H1 (cell line): ENCODE measurements around the gene HOXC13. TPM values are rescaled to one million over a fixed set of nuclear protein-coding genes. Genes with fewer than 3 reads are reported as not detected.

Experiments used
- BACH1 ChIP-seq: IDR thresholded peaks from 2 replicates; pipeline ENCODE4 v1.6.1; 2012; ENCODE audit warnings: low read length, improper control_type of control experiment
- CBX5 ChIP-seq: fragments of 300-800, 300-1000 bp; sonication (generic); IDR thresholded peaks from 2 replicates; pipeline ENCODE4 v1.7.1; 2016; ENCODE audit warnings: antibody characterized with exemption, low read length, low read depth
- CREB1 ChIP-seq: IDR thresholded peaks from 2 replicates; pipeline ENCODE4 v1.6.1; 2012; ENCODE audit warnings: inconsistent platforms
- GABPA ChIP-seq: IDR thresholded peaks from 2 replicates; pipeline ENCODE4 v1.6.1; 2011; ENCODE audit warnings: mild to moderate bottlenecking, low read length, moderate library complexity, borderline replicate concordance; ENCODE audit not compliant: insufficient read depth
- GTF2F1 ChIP-seq: IDR thresholded peaks from 2 replicates; pipeline ENCODE4 v1.6.1; 2012; ENCODE audit warnings: low read depth, low read length, improper control_type of control experiment, borderline replicate concordance
- HDAC6 ChIP-seq: IDR thresholded peaks from one replicate; pipeline ENCODE4 v1.7.1; 2012; ENCODE audit warnings: low read depth, mild to moderate bottlenecking, inconsistent platforms, low read length, moderate library complexity
- JUN ChIP-seq: IDR thresholded peaks from 2 replicates; pipeline ENCODE4 v1.6.1; 2011; ENCODE audit warnings: low read depth, mild to moderate bottlenecking, improper control_type of control experiment, low read length
- KDM1A ChIP-seq: fragments of 200-600, 300-600 bp; sonication (generic); IDR thresholded peaks from 2 replicates; pipeline ENCODE4 v1.7.1; 2016; ENCODE audit warnings: mild to moderate bottlenecking, low read length, borderline replicate concordance
- KDM5A ChIP-seq: fragments of 200-600 bp; IDR thresholded peaks from 2 replicates; pipeline ENCODE4 v1.7.1; 2012; ENCODE audit warnings: mild to moderate bottlenecking, low read length, inconsistent platforms, mixed read lengths
- NRF1 ChIP-seq: IDR thresholded peaks from 2 replicates; pipeline ENCODE4 v1.6.1; 2011; ENCODE audit warnings: mild to moderate bottlenecking, low read depth, low read length, improper control_type of control experiment
- SP1 ChIP-seq: IDR thresholded peaks from 2 replicates; pipeline ENCODE4 v1.6.1; 2011; ENCODE audit warnings: low read depth, low read length
- SRF ChIP-seq: IDR thresholded peaks from 2 replicates; pipeline ENCODE4 v1.6.1; 2011; ENCODE audit warnings: mild to moderate bottlenecking, low read depth, low read length, moderate library complexity
- TBP ChIP-seq: IDR thresholded peaks from 2 replicates; pipeline ENCODE4 v1.6.1; 2011; ENCODE audit warnings: low read depth, low read length, improper control_type of control experiment
- polyA plus RNA-seq, 7 experiments: library from polyadenylated mRNA; depleted of rRNA in 3 of 7; stranded (reverse) in 5 of 7; unstranded in 2 of 7; fragments of >200 nt in 5 of 7; fragments of 200-250 nt in 2 of 7; gene quantifications; 1 replicate in 5 of 7; 2 replicates in 1 of 7; 4 replicates in 1 of 7; pipeline versions ENCODE4 v1.2.1 to v1.2.3, GENCODE V29; 2011 to 2013; ENCODE audit warnings: missing spikeins in 2 of 7, mixed read lengths in 2 of 7
- total RNA-seq: library from RNA; stranded (reverse); fragmentation: NEBNext Ultra II Directional; extraction: Animal tissue kit (Norgen Biotek cat#: 25700); gene quantifications from 2 replicates; pipeline ENCODE4 v1.2.1, GENCODE V29; 2021

HOXC13 gene
- total and polyA plus RNA-seq, 2 of the 8 experiments (the other 6 are each of a cell fraction or from before 2014, with no cell fraction given): 0.02 TPM; not detected in 1

DNA sequence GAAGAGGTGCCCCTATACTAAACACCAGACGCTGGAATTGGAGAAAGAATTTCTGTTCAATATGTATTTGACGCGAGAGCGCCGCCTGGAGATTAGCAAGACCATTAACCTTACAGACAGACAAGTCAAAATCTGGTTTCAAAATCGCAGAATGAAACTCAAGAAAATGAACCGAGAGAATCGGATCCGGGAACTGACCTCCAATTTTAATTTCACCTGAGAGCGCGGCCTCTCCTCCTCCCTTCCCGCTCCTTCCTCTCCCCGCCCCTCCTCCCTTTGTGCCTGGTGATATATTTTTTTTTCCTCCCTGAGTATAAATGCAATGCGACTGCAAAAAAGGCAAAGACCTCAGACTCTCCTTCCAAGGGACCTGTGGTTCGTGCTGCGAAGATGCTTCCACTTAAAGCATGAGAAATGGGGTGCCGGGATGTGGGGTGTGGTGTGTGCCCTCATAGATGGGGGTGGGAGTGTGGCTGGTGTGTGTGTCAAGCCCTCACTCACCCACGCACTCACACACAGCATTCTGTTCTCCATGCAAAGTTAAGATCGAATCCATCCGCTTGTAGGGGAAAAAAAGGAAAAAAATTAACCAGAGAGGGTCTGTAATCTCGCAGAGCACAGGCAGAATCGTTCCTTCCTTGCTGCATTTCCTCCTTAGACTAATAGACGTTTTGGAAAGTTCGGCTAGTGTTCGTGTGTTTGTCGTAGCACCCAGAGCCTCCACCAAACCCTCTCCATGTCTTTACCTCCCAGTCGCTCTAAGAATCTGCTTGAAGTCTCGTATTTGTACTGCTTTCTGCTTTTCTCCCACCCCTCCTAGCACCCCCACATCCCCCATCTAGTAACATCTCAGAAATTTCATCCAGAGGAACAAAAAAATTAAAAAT is 50.8 kb downstream of the HOXC13 start (continued):
- no peak for TF ChIP-seq KDM5A
- TF ChIP-seq GTF2F1: no peak
- TF ChIP-seq JUN: no peak
- TF ChIP-seq SRF: no peak
- no peak for TF ChIP-seq NRF1
- TF ChIP-seq GABPA: no peak
- no peak for TF ChIP-seq BACH1
- no peak for TF ChIP-seq CREB1
- TF ChIP-seq TBP: no peak
- TF ChIP-seq KDM1A: no peak
- no peak for TF ChIP-seq SP1
- TF ChIP-seq HDAC6: no peak
- no peak for TF ChIP-seq CBX5
